Measurements from ENCODE around the gene LRRN3. TPM values are rescaled to one million over a fixed set of nuclear protein-coding genes. Genes with fewer than 3 reads are reported as not detected.

LRRN3 gene
- total and polyA plus RNA-seq, 2 of the 8 experiments (the other 6 are each of a cell fraction or from before 2014, with no cell fraction given) = 0.20 to 0.32 TPM

DNA sequence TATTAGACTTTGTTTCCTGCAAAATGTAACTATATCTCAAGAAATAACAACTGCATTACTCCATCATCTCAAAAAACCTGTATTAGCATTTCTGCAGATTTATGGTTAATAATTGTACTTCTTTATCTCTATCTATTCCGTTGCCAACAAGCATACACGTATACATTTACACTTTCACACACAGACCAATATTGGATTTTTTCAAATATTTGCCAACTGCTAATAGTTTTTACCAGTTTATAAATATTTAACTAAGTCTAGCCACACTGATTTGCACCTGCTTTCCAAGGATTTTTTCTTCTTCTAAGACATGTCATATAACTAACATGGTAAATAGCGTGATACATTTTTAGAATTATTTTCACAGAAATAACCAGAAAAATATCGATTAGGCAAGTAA lies 12.2 kb downstream of the LRRN3 start:
- H2BK120ac ChIP-seq (replicated peaks; ENCODE audit: low read depth, low read length) = no peak overlapping the region
- no peak overlapping the region for H2AK5ac ChIP-seq (ENCODE audit: low read depth, low read length)
- no peak overlapping the region for H3K9ac ChIP-seq (replicated peaks in 1 of 4; ENCODE audit: extremely low read depth in 1 of 4, low read depth in 3 of 4, low read length in 3 of 4)
- FAIRE-seq (no peak), DNase-seq (ENCODE audit: low read depth in 1 of 2, low spot score in 2 of 2) (no peak)
- no peaks in the 10 kb centered on the region for H4K20me1 ChIP-seq (replicated peaks in 1 of 2; ENCODE audit: control insufficient read depth in 1 of 2, insufficient read depth in 2 of 2, low read length in 2 of 2)
- no peak overlapping the region for H2BK5ac ChIP-seq (ENCODE audit: low read depth, low read length)
- no peak overlapping the region for H2BK20ac ChIP-seq (ENCODE audit: low read length)
- H3K4ac ChIP-seq (replicated peaks; ENCODE audit: insufficient read length, low read depth, low read length) = no peak overlapping the region
- H3K18ac ChIP-seq (ENCODE audit: extremely low read depth, low read length) = no peak overlapping the region
- WGBS, 2 experiments (ENCODE audit: extremely low coverage in 1 of 2, insufficient coverage in 1 of 2, insufficient read length in 1 of 2, insufficient replicate concordance in 2 of 2, low coverage in 1 of 2, low lambda C conversion rate in 2 of 2, missing lambda C conversion rate in 1 of 2) = 93% methylated on average over 4 of the region's 4 CpGs; no CpG with 5 or more reads in 1 of the 2 experiments
- no peak overlapping the region for H4K8ac ChIP-seq (ENCODE audit: extremely low read depth, insufficient read depth, low read length)
- no peak overlapping the region for H2BK15ac ChIP-seq (ENCODE audit: low read length)
- no peaks in the 10 kb centered on the region for H3K79me2 ChIP-seq (ENCODE audit: control insufficient read depth in 1 of 2, insufficient read depth in 2 of 2, low read length in 2 of 2)
- H4K5ac ChIP-seq (ENCODE audit: insufficient read length, low read depth, low read length) = no peak overlapping the region
- H3K79me1 ChIP-seq (ENCODE audit: low read depth, low read length) = no peaks in the 10 kb centered on the region
- H3K14ac ChIP-seq (ENCODE audit: insufficient read length) = no peak overlapping the region
- H4K91ac ChIP-seq (replicated peaks; ENCODE audit: insufficient read length, low read length) = no peak overlapping the region
- POLR2A ChIA-PET (ENCODE audit: partially characterized antibody) = no interaction called here
- no peaks in the 10 kb centered on the region for H3K9me3 ChIP-seq (ENCODE audit: insufficient read depth in 2 of 2, low read depth in 1 of 2, low read length in 1 of 2)
- no peak overlapping the region for H2BK12ac ChIP-seq (ENCODE audit: low read depth, low read length)
- no peaks in the 10 kb centered on the region for H3K23me2 ChIP-seq (ENCODE audit: low read depth, low read length)
- no peak overlapping the region for H3K4me3 ChIP-seq (ENCODE audit: extremely low read depth in 1 of 4, insufficient read depth in 2 of 4, low read depth in 3 of 4, low read length in 4 of 4)
- H3K36me3 ChIP-seq (ENCODE audit: control insufficient read depth in 2 of 4, insufficient read depth in 4 of 4, low read length in 3 of 4) = no peaks in the 10 kb centered on the region
- CTCF ChIA-PET (ENCODE audit: partially characterized antibody) = no interaction called here
- no peak overlapping the region for H3K4me2 ChIP-seq (ENCODE audit: insufficient read depth in 1 of 2, low read depth in 2 of 2, low read length in 2 of 2)
- no peak for TF ChIP-seq TAF7 (optimal IDR thresholded peaks at IDR 0.05; ENCODE audit: borderline replicate concordance, low read depth, low read length)
- no peak for TF ChIP-seq SAP30 (IDR thresholded peaks at IDR 0.05; ENCODE audit: insufficient read depth, insufficient replicate concordance, low read length)
- TF ChIP-seq EGR1 (IDR thresholded peaks at IDR 0.05; ENCODE audit: borderline replicate concordance, low read depth, low read length) = no peak
- TF ChIP-seq BCL11A (IDR thresholded peaks at IDR 0.05; ENCODE audit: low read depth in 2 of 2, low read length in 2 of 2) = no peak
- no peak for TF ChIP-seq CTBP2 (IDR thresholded peaks at IDR 0.05; ENCODE audit: borderline replicate concordance, insufficient read depth, insufficient read length, low read length)
- no peak for TF ChIP-seq CHD2 (IDR thresholded peaks at IDR 0.05; ENCODE audit: low read length)
- TF ChIP-seq SRF (IDR thresholded peaks at IDR 0.05; ENCODE audit: low read depth, low read length) = no peak
- TF ChIP-seq, protein P1, sequence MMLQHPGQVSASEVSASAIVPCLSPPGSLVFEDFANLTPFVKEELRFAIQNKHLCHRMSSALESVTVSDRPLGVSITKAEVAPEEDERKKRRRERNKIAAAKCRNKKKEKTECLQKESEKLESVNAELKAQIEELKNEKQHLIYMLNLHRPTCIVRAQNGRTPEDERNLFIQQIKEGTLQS (IDR thresholded peaks at IDR 0.05; ENCODE audit: insufficient read depth, low read depth, low read length) = no peak
- TF ChIP-seq TCF12 (IDR thresholded peaks at IDR 0.05; ENCODE audit: low read depth, low read length) = no peak
- no peak for TF ChIP-seq NRF1 (IDR thresholded peaks at IDR 0.05; ENCODE audit: low read depth, low read length)
- H2AFZ ChIP-seq (ENCODE audit: low read length) = no peak overlapping the region
- H3K27ac ChIP-seq (ENCODE audit: low read depth, low read length) = no peak overlapping the region
- no peaks in the 10 kb centered on the region for H3K27me3 ChIP-seq (replicated peaks in 1 of 4; ENCODE audit: control insufficient read depth in 3 of 4, extremely low read depth in 1 of 4, insufficient read depth in 3 of 4, low read length in 3 of 4)
- H3K56ac ChIP-seq (replicated peaks; ENCODE audit: insufficient read length, low read depth, low read length) = no peak overlapping the region
- H3K4me1 ChIP-seq (replicated peaks in 1 of 4; ENCODE audit: control insufficient read depth in 3 of 4, insufficient read depth in 4 of 4, low read length in 3 of 4) = peaks cover 0 to 12% (median 2%) of the 10 kb centered on the region in 4 experiments; a peak in 3 of 7 replicates
- H3K23ac ChIP-seq (ENCODE audit: insufficient read length) = no peak overlapping the region

Data from H1 (cell line).